Stimulated activated CD4-positive, alpha-beta T cell treated with anti-CD3 and anti-CD28 coated beads, Interleukin-4, amount 100 ng/mL, for 4 hours (primary cell): ENCODE measurements around the gene EFCAB9.

Experiments
- DNase-seq, 2 experiments: peaks; one replicate each; pipeline ENCODE4 v3.0.0-alpha.2; 2020

Gene EFCAB9

DNA sequence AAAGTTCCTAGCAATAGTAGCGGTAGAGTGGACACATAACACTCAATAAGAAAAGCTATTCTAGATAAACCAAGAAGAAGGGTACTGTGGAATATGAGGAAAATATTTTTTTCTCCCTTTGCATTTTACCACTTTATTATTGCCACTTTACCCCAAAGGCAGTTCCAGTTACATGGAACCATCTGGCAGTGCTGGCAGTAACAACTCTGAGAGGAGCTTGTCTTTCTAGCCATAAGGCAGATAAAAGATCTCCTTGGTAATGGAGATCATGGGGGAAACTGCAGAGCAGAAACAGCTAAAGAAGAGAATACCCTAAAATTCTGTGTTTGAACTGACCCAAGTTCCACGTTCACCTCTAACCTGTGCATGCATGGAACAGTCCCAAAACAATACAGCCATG is 51.1 kb downstream of the EFCAB9 start:
- DNase-seq = no peak

DNA sequence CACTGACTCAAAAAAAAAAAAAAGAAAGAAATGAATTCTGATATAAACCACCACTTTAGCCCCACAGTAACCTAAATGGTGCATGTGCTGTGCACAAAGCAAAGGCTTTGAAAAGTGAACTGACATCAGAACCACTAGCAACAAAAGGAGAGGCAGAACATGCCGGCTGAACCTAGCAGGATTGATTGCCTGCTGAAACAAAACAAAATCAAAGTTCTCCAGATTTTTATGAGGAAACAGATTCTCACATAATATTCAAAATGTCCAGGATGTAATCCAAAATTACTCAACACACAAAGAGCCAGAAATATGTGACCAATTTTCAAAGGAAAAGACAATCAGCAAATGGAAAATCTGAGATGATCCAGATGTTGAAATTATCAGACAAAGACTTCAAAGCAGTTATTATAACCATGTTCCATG is 51.7 kb downstream of the EFCAB9 start:
- no peak for DNase-seq

DNA sequence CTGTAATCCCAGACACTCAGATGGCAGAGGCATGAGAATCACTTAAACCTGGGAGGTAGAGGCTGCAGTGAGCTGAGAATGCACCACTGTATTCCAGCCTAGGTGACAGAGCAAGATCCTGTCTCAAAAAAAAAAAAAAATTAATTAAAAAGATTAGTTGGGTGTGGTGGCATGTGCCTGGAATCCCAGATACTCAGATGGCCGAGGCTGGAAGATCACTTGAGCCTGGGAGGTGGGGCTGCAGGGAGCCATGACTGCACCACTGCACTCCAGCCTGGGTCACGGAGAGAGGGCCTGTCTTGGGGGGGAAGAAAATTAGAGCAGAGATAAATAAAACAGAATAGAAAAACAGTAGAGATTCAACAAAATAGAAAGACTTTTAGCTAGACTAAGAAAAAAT is 54.7 kb downstream of the EFCAB9 start:
- no peak for DNase-seq

DNA sequence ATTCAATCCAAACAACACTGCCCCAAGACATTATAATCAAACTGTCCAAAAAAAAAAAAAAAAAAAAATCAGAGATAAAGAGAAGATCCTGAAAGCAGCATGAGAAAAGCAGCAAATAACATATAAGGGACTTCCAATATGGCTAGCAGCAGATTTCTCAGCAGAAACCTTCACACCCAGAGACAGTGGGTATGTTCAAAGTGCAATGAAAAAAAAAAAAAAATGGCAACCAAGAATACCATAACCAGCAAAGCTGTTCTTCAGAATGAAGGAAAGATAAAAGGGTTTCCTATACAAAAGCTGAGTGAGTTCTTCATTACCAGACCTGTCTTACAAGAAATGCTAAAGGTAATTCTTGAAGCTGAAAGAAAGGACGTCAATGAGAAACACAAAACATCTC is 57.4 kb downstream of the EFCAB9 start:
- no peak for DNase-seq

DNA sequence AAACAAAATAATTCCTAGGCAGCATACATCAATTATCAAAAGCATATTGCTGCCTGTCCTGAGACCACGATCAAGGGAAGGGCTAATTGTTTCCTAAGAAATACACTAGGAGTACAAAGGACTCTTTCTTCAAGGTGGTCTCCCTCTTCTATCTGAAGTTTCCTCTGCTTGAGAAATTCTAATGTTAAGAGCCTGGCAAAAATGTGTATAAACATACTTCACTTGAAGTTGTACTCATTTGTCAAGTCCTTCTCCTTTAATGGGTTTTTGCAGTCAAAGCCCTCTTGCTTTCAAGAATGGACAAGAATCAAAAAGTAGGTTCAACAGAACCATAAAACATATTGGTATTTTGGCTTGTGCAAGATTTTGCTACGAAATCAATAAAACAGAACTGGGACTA is 58.5 kb downstream of the EFCAB9 start:
- no peak for DNase-seq
